BE2C (cell line): Measurements from ENCODE around the gene SLC12A6.

ENCODE experiments used
- DNase-seq: peaks from one replicate; pipeline ENCODE4 v3.0.0-alpha.2; 2020
- H3K27me3 ChIP-seq: fragments of 250-450 bp; sonication (Bioruptor Pico); 2 replicates; pipeline ENCODE4 v1.5.1; 2020; ENCODE audit warnings: mild to moderate bottlenecking
- H3K36me3 ChIP-seq: fragments of 250-450 bp; sonication (Bioruptor Pico); 2 replicates; pipeline ENCODE4 v1.5.1; 2020; ENCODE audit warnings: mild to moderate bottlenecking
- H3K4me1 ChIP-seq: fragments of 250-450 bp; sonication (Bioruptor Pico); 2 replicates; pipeline ENCODE4 v1.5.1; 2020
- H3K4me3 ChIP-seq: 2 replicates; pipeline ENCODE4 v1.5.1; 2011; ENCODE audit warnings: low read depth, low read length
- H3K9me3 ChIP-seq: fragments of 250-450 bp; sonication (Bioruptor Pico); 2 replicates; pipeline ENCODE4 v1.5.1; 2020
- TF ChIP-seq, protein P1 (sequence below): IDR thresholded peaks from 2 replicates; pipeline ENCODE4 v1.5.1; 2012; ENCODE audit warnings: mild to moderate bottlenecking, low read depth, low read length

The SLC12A6 gene

DNA sequence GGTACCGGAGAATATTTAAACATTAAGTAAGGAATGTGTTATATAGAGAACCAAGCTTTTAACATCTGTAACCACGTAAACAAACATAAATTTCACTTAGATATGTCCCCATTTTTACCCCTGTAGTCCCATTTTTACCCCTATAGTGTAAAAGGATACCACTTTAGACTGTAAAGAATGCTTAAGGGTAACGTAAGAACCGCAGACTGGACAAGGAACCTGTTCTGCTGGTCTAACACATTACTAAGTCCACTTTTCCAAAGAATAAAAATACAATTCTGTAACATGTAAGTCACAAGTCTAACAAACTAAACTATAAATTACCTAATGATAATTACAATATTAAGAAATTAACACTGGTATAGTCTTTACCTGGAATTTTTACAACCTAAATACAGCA is 2.9 kb downstream of the SLC12A6 start:
- Histone ChIP-seq H3K9me3 (no peaks in the 10 kb centered on the region), H3K36me3 (no peaks in the 10 kb centered on the region; the same call in none of the 2 replicates), H3K4me3 (no peak overlapping the region), H3K4me1 (no peaks in the 10 kb centered on the region), H3K27me3 (no peaks in the 10 kb centered on the region)
- TF ChIP-seq, protein P1, sequence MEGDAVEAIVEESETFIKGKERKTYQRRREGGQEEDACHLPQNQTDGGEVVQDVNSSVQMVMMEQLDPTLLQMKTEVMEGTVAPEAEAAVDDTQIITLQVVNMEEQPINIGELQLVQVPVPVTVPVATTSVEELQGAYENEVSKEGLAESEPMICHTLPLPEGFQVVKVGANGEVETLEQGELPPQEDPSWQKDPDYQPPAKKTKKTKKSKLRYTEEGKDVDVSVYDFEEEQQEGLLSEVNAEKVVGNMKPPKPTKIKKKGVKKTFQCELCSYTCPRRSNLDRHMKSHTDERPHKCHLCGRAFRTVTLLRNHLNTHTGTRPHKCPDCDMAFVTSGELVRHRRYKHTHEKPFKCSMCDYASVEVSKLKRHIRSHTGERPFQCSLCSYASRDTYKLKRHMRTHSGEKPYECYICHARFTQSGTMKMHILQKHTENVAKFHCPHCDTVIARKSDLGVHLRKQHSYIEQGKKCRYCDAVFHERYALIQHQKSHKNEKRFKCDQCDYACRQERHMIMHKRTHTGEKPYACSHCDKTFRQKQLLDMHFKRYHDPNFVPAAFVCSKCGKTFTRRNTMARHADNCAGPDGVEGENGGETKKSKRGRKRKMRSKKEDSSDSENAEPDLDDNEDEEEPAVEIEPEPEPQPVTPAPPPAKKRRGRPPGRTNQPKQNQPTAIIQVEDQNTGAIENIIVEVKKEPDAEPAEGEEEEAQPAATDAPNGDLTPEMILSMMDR, result no peak
- DNase-seq, result no peak

DNA sequence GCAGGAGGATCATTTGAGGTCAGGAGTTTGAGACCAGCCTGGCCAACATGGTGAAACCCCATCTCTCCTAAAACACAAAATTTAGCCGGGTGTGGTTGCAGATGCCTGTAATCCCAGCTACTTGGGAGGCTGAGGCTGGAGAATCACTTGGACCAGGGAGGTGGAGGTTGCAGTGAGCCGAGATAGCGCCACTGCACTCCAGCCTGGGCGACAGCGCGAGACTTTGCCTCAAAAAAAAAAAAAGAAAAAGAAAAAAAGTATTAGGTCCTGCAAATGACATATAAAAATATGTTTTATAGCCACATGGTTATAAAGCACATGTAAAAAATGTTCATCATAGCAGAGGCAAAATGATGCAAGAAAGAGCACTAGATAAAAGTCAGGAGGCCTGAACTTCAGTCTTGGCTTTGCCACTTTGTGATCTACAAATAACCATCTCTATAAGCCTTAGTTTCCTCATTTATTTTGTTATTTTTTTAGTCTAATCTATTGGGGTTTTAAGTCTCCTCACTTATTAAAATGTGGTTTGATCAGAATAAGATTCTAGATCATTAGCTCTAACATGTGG is 4.9 kb downstream of the SLC12A6 start:
- no peaks in the 10 kb centered on the region for H3K4me1 ChIP-seq
- no peaks in the 10 kb centered on the region for H3K27me3 ChIP-seq
- no peaks in the 10 kb centered on the region for H3K36me3 ChIP-seq
- DNase-seq, result no peak
- no peaks in the 10 kb centered on the region for H3K9me3 ChIP-seq
- H3K4me3 ChIP-seq, result no peak overlapping the region
- TF ChIP-seq, protein P1, result no peak

DNA sequence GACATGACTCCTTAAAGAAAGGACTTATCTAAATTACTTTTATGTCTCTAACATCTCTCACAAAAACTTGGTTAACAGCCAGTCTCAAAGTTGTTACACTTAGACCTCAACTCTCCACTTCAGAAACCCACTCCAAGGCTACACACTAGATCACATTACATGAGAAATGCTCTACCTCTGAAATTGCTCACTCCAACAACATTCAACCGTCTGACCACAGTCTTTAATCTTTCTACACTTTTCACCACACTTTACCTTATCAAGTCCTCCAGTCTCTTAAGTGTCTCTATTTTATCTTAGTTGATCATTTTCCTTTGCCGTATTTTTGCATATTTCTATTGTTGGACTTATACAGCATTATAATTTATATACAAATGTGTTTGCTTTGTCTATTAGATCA is 5.8 kb downstream of the SLC12A6 start:
- H3K4me3 ChIP-seq, result no peak overlapping the region
- no peaks in the 10 kb centered on the region for H3K36me3 ChIP-seq
- no peaks in the 10 kb centered on the region for H3K4me1 ChIP-seq
- DNase-seq, result no peak
- TF ChIP-seq, protein P1, result no peak
- no peaks in the 10 kb centered on the region for H3K9me3 ChIP-seq
- H3K27me3 ChIP-seq, result no peaks in the 10 kb centered on the region

DNA sequence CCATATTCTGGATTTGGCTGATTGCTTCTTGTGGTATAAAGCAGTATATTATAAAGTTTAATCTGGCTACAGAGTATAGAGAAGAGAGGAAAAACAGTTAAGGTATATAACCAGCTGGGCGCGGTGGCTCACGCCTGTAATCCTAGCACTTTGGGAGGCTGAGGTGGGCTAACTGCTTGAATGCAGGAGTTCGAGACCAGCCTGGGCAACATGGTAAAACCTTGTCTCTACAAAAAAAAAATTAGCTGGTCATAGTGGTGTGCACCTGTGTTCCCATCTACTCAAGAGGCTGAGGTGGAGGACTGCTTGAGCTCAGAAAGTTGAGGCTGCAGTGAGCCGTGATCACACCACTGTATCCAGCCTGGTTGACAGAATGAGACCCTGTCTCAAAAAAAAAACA is 7.3 kb downstream of the SLC12A6 start:
- Histone ChIP-seq H3K27me3 (0 out of 2 replicates have a peak, but pooled peaks cover 3% of the 10 kb centered on the region), H3K4me3 (no peak overlapping the region), H3K36me3 (no peaks in the 10 kb centered on the region), H3K4me1 (no peaks in the 10 kb centered on the region), H3K9me3 (no peaks in the 10 kb centered on the region)
- DNase-seq, result no peak
- TF ChIP-seq, protein P1, result no peak

DNA sequence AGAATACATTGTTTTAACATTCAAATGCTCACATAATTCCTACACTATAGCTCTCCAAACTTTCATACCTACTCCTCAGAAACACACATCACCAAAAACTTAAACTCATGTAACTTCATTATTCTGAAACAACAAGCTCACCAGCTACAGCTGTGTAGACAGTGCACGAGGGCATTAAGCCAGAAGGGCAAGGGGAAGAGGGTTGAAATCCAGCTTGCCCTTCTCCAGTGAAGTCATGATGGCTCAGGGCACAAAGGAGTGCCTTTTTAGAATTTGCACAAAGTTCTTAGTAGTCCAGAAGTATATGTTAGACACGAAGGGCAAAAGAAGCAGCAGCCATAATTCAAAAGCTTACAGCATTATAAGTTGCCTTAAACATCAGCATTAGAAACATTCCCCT is 8.6 kb downstream of the SLC12A6 start:
- no peak overlapping the region for H3K4me3 ChIP-seq
- H3K4me1 ChIP-seq, result no peaks in the 10 kb centered on the region
- DNase-seq, result no peak
- H3K9me3 ChIP-seq, result no peaks in the 10 kb centered on the region
- 0 out of 2 replicates have a peak, but pooled peaks cover 3% of the 10 kb centered on the region for H3K27me3 ChIP-seq
- no peaks in the 10 kb centered on the region for H3K36me3 ChIP-seq
- TF ChIP-seq, protein P1, result no peak

DNA sequence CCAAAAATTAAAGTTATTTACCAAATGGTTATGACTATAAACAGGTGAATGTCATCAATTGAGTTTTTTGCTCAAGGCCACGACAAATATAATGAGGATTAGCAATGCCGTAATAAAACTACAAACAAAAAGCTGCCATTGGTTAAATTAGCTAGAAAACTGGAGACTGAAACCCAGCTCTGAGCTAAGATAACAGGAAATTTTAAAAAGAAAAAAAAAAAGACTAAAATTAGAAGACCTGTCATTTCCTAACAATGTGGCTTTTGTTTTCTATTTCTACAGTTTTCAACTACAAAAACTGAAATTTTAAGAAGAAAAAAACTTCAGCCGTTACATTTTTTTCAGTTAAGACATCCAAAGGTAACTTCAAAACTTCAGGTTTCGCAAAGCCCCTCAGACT is 9.7 kb downstream of the SLC12A6 start:
- Histone ChIP-seq H3K36me3 (no peaks in the 10 kb centered on the region), H3K4me3 (no peak overlapping the region), H3K27me3 (0 out of 2 replicates have a peak, but pooled peaks cover 3% of the 10 kb centered on the region), H3K4me1 (no peaks in the 10 kb centered on the region), H3K9me3 (no peaks in the 10 kb centered on the region)
- no peak for DNase-seq
- TF ChIP-seq, protein P1, result no peak
